ENCODE results near the gene SLC45A1.
"Not testable (repeated sequence)": the region's sequence is repeated elsewhere in the genome, so short reads cannot be mapped to it uniquely, and the experiment has no call there.

The SLC45A1 gene

DNA sequence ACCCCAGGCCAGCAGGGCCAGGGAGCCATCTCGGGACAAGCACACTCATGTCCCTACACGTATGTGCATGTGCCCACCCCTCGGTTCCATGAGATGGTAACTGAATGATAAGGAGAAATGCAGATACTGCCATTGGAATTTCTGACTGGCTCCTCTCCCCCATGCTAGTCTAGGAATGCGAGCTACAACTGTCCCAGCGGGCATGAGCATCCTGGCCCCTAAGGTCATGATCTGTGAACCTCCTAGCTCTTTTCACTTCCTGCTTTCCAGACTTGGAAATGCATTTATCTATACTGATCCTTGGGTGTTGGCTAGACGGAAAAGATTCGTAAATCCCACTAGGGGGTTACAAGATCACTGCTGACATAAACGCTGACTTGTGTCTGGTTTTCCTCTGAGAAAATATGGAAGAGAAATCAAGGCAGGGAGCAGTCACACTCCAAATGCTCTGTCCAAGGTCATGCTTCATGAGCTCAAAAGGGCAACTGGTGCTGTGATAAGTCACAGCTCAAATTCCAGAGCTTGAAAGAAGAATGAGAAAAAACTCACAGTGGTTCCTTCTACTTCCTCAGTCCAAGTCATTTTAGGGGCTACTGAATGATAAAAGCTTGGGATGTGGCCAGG is 49.8 kb downstream of the SLC45A1 start:
- DNase-seq (ENCODE audit: low spot score), result no peak

DNA sequence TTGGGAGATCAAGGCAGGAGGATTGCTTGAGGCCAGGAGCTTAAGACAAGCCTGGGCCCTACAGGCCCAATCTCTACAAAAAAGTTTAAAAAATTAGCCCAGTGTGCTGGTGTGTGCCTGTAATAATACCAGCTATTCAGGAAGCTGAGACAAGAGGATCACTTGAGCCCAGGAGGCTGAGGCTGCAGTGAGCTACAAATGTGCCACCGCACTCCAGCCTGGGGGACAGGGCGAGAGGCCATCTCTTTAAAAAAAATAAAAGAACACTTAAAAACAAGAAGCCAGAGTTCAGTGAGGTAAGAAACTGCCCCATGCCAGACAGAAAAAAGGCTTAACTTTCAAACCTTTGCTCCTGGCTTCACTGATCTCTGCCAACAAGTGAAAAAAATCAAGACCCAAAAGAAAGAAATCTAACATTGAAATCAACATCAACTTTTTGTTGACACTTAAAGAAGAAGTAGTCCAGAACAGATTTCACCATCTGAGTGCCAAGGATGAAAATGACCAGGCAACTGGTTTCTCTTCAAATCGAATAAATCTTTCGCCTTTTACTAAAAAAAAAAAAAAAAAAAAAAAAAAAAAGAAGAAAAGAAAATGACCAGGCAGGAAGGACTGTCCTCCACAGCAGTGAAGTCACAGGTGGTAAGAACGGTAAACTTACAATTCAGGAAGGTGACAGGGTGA is 51.2 kb downstream of the SLC45A1 start:
- DNase-seq (ENCODE audit: low spot score), result no peak

DNA sequence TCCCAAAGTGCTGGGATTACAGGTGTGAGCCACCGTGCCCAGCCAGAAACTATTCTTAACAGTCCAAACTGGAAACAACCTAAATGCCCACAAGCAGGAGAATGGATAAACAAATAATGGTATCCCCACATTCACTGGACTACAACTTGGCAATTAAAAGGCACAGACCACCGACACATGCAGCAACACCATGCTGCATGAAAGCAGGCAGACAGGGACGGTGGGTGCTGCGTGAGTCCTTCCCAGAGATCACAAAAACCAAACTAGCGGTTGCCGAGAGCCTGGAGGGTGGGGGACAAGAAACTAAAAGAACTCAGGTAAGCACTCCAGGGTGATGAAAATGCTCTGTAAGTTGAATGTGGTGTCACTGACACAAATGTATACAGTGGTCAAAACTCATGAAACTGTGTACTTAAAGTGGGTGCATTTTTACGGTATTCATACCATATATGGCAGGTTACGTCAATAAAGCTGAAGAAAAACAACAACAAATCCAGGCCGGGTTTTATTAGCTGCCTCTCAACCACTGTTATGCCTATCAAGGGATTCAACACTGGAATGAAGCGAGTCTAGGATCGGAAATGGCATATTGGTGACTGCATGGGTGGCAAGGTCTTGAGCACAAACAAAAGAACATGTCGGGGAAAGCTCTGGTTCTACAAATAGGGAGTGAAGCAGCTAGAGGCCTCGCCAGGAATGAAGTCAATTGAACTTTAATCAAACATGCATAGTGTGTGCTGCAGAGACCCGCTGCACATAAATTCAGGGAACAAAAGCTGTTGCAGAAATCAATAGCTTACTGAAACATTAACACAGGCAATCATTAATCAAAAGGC is 52.4 kb downstream of the SLC45A1 start:
- no peak for DNase-seq (ENCODE audit: low spot score)

DNA sequence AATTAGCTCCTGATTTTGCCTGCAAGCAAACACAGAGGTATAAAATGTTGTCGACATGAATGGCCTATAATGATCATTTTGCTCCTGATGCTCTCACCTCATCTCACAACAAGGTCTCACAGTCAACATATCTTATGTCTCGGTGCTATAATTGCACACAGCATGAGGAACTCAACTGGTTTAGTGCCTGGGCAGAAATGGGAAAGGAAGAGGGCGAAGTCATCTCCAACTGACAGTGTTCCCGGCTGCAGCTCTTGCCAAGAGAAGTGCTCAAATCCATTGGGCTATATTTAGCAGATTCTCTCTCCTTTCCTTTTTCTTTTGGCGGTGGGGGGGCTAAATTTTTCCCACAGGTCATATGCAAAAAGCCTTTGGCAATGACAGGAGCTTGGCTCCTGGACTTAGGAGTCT is 53.0 kb downstream of the SLC45A1 start:
- DNase-seq (ENCODE audit: low spot score), result no peak

DNA sequence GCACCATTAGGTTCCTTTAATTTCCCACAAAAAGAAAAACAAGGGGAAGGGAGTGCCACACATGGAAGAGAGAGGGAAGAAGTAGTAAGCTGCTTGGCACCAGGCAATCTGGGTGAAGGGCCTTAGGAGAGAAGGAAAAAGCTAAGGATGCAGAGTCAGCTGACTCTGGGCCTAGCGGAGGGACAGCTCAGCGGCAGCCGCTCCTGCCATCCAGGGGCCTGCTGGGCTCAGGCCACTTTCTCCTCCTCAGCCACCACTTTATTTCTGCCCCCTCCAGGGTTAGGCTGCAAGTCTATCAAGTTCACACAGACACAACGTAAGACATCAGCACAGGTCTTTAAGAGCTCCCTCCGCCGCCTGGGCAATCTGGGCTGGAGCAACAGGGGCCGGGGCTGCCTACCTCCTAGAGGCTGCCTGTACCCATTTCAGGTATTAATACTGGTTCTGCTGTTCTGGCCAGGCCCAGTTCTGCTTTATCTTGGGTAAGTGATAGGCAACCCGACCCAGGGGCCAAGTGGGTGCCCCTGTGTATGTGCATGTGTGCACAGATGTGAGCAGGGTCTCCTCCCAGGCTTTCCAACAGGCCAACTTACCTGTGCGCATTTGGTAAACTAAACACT is 53.6 kb downstream of the SLC45A1 start:
- DNase-seq (ENCODE audit: low spot score), result no peak

DNA sequence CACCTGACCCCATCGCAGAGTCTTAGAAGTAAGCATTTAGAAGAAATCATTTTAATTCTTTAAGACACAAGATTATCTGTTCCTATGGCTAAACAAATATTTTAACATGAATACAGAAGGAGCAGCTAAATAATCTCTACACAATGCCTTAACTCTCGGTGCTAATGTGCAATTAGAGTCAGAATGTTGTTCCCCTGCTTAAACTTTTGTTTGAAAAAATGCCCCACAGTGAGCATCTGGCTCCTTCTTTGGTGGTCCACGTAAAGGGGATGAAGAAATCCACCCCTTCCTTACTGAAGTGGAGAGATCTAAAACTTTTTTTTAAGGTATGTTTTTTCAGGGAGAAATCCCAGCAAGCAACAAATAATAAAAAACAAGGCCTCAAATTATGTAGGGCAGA is 55.2 kb downstream of the SLC45A1 start:
- DNase-seq (ENCODE audit: low spot score), result no peak

DNA sequence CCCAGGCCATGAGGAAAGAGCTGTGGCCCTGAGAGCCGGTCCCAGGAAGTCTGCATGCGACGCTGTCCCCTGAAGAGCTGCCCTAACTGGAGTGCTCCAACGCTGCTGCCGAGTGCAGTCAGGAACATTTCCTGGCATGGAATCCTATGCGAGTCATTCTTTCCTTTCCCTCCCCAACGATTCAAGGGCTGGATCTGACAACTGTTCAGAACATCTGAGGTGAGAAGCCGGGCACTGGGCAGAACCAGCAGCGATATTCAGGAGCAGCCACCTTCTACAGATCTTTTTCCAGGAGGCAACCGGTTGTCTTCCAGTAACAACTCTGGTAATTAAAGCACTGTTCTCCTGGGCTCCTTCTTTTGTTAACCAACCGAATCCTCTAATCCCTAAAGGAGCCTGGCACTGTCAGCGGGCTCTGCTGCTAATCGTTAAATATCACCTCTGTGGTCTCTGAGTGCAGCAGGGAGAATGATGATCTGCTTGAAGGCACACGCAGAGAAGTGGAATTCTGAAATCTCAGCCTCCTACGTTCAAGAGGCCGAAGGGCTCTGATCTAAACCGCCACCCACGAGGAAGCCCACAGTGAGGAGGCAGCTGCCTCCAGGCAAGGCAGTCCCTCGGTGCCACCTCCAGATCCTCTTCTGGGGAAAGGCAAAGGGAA is 55.8 kb downstream of the SLC45A1 start:
- DNase-seq (ENCODE audit: low spot score), result no peak

DNA sequence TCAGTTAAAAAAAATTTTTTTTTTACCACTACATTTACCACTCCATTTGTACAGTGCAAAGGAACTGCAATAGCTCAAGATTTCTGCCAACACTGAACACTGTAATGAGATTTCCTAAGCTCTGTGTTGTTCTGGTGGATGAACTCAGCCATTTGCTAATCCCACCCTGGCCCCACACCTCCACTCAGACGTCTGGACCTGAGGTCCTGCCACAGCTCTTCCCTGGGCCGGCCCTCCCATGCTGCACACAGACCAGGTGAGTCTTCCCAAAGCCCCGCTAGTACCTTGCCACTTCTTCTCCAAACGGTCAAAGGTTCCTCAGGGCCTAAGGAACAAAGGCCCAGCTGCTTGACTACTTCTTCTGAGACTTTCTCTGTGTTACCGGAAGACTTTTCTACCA is 56.4 kb downstream of the SLC45A1 start:
- no peak for DNase-seq (ENCODE audit: low spot score)

DNA sequence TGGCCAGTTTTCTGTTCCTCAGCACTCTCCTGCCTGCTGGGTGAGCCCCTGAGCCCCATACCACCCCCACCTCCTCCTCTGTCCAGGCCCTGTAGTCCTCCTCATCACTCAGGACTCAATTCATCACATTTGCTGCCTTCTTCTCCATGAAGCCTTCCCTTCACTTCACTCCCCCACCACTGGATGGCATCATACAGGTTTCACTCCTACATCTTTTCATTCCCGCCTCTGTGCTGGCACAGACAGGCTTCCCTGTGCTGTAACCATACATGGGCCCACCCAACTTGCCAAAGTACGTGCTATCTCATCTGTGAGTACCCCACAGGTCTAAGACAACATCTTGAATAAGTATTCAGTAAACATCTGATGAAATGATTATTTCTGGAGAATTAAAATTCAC is 56.9 kb downstream of the SLC45A1 start:
- peak; percentile 28 for DNase-seq (ENCODE audit: low spot score)

DNA sequence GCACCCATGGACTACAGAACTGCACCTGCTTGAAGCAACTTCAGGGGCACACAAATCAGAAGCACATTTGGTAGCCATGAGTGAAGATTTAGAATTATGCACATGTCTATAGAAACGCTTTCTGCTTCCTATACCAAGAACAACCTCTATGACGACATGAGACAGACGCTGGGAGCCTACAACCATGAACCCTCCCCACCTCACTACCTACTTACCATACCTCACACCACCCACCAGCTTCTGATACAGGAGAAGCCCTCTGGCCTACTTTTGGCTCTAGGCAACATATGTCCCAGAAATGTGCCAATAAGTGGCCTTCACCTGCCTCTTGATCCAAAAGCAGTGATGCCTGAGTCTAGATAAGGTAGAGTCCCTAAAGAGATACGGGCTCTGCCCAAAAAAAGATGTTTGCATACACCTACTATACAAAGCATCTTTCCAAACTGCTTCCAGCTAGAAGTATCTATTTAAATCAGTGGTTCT is 58.5 kb downstream of the SLC45A1 start:
- DNase-seq (ENCODE audit: low spot score), result no peak

DNA sequence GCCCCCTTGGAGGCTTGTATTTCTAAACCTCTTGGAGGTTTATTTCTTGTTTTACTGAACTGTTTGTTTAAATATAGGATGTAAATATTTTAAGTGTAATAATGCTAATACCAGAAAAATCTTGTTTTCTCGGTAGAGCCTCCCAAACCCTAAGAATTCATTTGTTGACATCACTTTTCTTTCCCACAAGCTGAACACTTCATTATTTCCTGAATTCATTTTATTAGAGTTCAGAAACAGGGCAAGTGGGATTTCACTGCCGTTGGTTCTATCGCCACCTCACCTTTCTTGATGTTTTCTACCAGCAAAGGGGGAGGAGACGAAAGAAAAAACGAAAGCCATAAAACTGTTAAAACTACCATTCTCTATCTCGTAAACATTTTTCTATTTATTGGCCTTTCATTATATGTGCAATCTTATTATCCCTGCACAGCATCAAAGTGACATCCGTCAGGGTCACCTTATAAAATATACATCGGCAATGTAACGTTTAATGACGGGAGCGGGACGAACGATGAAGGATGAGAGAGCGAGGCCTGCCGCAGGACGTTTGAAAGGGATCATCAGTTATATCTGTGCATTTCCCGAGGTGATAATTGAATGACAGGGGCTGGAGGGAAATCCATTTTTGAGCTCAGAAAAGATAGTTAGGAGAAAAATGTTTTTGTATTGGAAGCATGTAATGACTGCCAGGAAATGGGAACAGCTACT is 59.5 kb downstream of the SLC45A1 start:
- no peak for DNase-seq (ENCODE audit: low spot score)

DNA sequence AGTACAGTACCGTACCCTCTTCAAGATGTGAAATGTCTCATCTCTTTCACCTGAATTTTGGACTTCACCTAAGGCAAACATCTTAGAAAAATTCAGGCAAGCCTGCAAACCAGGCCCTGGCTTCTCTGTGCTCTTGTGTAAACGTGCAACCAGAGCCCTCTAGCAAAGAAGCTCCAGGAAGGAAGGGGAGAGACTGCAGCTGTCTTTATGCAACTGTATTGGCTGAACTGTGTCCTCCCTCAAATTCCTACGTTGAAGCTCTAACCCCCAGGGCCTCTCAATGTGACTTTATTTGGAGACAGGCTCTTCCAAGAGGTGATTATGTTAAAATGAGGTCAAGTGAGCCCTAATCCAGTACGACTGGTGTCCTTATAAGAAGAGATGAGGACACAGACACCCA is 60.3 kb downstream of the SLC45A1 start:
- no peak for DNase-seq (ENCODE audit: low spot score)

DNA sequence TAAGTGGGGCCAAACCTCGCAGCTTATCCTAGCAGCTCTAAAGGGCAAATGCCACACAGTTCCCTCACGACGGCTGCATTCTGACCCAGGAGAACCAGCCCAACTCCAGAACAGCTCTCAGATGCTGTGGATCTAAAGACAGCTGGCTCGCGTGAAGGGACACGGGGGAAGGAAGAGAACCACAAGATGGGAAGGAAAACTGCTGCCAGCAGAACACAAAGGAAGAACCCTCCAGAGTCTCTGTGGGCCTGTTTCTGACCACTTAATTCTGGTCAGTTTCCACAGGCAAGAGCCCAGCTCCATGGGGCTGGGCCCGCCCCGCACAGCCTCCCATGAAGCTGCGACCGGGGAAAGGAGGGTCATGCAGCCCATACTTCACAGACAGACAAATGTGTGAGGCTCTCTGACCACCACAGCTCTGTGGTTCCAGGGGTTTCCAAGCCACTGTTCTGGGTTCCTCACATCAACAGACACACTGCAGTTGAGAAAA is 61.1 kb downstream of the SLC45A1 start:
- DNase-seq (ENCODE audit: low spot score), result no peak

DNA sequence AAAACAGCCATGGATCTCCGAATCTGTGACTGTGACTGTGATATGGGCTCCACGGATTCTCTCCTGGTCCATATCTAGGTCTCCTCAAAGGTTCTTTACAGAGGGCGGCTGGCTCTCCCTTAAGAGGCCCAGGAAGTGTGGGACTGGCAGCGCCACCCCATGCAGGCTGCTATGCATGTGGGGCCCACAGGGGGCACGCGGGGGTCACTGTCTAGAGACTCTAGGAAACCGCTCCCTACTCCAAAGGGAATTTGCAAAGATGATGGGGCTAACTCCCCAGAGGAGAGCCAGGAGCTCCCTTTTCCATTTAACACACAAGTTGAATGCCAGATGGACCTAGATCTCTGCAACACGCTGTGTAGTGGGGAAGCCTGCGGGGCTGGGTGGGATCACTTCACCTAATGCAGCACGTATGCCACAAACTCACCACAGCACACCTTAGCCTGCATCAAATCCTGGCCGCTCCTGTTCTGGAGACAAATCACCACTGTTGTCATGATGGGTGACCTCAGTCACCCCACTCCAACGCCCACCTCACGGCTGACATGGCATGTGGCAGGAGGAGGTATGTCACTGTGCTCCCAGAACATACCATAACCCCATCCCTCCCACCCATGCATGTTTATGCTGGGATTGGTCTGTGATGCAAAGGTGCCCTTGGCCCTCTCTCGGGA is 61.7 kb downstream of the SLC45A1 start:
- no peak for DNase-seq (ENCODE audit: low spot score)

DNA sequence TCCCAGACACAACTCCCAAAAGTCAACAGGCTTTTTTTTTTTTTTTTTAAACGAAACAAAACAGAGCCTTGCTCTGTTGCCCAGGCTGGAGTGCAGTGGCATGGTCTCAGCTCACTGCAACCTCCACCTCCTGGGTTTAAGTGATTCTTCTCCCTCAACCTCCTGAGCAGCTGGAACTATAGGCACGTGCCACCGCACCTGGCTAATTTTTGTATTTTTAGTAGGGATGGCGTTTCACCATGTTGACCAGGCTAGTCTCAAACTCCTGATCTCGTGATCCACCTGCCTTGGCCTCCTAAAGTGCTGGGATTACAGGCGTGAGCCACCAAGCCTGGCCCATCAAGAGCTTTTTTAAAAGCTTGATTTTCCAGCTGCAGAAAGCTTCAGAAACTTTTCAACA is 62.4 kb downstream of the SLC45A1 start:
- not testable (repeated sequence) for DNase-seq (ENCODE audit: low spot score)

DNA sequence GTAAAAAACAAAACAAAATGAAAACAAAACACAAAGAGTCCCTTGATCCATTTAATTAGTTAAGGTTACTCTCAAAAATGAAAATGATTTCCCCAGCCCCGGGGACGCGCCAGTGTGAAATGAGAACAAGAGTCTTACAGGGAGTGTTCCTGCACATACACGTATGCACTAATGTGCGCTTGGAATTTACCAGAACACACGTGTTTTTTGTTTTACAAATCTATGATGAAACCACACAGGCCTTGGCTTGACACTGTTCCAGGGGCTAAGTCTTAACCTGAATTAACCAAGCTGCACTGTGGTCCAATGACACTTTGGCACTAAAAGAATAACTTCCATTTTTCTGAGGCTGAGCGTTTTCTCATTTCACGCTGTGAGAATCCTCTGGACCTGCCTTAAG is 63.7 kb downstream of the SLC45A1 start:
- DNase-seq (ENCODE audit: low spot score), result no peak

DNA sequence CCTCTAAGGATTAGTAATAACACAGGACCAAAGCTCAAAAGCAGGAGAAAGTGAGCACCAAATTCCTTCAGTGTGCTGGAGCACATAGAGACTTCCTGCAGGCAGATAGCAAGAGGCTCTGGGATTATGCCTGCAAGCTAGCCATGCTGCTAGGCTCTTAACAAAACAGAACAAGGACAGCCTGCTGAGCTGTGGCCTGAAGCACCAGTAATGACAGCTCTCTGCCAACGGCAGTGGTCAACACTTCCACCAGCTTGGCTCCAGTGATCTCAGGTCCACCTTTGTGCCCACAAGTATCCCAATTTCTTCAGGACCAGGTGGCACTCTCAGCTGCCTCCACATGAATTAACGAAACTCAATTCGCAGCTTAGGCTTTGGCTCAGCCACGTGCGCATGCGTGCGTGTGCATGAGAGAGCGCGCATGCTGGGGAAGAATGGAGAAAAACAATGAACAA is 64.2 kb downstream of the SLC45A1 start:
- no peak for DNase-seq (ENCODE audit: low spot score)

DNA sequence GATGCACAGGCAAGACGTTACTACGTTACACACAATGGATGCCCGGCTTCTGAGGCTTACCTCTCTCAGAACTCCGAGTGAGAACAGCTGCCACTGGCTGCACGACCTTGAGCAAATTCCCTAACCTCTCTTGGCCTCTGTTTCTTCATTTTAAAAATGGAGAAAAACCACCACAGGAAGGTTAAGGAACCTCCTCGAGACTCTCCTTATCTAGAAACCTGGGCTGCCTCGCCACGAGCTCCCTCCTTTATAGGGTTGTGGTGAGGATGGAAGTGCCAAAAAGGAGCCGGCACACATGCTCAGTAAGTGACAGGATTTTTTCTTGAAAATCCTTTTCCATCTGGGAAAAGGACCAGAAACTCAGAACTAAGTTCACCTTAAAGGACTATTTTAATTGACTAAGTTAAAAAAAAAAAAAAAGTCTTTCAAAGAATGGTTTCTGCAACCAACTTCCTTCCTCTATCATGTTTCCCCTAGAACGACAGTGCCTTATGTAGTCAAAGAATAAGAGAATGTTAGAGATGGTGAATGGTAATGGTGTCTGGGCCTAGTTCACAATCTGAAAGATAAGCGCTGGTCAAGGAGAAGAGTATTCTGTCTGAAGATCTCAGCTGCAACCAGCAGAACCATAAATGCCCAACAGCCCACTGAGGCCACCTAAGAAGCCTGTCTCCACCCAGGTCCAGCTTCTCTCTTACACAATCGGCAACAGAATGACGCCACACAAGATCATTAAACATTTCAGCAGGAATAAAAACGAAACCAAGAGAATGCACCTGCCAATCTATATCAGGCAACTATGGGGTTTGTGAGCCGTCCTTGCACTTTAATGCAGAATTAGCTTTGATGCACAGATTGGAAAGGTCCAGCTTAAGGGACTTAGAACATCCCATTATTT is 64.9 kb downstream of the SLC45A1 start:
- no peak for DNase-seq (ENCODE audit: low spot score)

DNA sequence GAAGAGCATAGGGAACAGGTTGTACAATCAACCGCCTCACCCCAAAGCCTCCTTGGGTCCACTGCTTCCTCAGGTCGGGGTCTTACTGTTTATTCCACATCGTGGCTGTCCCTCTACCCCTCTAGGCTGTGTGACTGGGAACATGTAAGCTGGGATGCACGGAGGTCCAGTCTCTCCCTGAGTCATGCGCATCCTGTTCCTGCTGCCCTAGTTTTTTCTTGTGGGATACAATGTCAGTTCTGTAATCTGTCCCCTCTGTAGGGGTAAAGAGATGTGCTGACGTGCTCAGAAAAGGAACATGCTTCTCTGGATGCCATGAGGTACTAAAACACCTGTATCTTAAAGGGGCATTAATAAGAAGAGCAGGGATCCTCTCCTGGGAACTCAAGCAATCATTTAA is 66.2 kb downstream of the SLC45A1 start:
- no peak for DNase-seq (ENCODE audit: low spot score)

DNA sequence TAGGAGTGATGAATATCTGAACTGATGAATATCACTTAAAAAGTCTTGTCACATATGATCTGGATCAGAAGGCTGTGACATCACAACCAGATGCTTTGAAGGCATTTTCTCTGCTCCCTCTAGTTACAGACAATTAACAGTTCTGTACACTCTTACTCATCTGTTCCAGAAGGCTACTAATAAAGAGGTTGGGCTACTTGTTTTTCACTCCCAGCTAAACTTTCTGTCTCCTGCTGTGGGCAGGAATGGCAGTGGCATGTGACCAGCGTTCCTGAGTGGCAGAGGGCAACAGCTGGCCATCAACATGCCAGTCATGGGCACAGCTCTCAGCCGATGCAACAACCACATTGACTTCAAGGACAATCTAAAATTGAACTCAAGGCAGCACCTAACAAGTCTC is 66.7 kb downstream of the SLC45A1 start:
- DNase-seq (ENCODE audit: low spot score), result no peak
